Renal cortical epithelial cell (primary cell): ENCODE results near the gene VSTM4. TPM values are rescaled to one million over a fixed set of nuclear protein-coding genes. Genes with fewer than 3 reads are reported as not detected.
A peak's percentile ranks its signal among the peaks of the same experiment; 100 is the strongest.

ENCODE experiments used
- DNase-seq: peaks from one replicate; pipeline ENCODE4 v3.0.0-alpha.2; 2011; ENCODE audit warnings: low read depth
- total RNA-seq: library from RNA; depleted of rRNA; stranded (reverse); fragments of >200 nt; gene quantifications from 2 replicates; pipeline ENCODE4 v1.2.3, GENCODE V29; 2014

Gene VSTM4
- total RNA-seq, 1 donor from 2014 or later = 0.35 TPM

DNA sequence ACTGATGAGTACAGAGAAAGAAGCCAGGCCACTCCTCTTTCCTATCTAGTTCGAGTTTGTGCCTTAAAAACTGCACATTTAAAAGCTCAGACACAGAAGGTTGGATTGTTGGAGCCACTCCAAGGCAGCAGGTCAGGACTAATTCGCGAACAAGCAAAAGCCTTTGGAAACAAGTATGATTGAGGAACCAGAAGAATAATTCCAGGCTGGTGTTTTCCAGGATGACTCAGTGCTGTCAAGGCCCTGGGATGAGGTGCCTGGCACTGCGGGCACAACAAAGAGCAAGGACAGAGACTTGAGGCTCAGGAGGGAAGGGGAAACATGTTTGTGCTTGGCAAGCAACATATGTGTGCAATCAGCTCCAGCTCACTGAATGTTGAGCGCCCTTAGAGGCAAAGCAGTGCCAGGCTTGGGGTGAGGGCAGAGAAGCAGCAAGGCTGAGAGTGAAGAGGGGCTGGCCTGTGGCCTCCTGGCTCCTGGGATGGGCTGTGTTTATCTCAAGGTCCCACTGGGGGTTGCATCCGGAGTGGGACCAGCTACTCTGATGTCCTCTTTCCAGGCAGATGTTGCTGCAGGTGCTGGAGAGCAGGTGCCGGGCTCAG, 44.1 kb downstream of the VSTM4 start:
- peak; percentile 73 for DNase-seq

DNA sequence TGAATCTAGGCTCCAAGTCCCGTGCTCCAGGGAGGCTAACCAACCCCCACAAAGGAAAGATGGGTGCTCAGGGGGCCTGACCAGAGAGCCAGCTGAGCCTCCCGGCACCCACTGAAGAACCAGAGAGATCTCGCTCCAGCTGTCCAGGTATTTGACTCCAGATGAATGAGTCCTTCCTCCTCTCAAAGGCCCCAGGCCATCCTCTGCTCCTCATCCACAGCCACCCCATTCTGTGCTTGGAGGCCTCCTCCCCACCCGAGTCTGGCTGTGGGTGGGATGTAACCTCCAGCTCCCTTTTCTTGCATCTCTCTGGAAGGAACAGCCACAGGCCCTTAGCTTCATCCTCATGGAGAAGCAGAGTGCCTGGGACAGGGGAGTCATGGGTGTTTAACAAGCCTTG, 44.6 kb downstream of the VSTM4 start:
- DNase-seq = no peak

DNA sequence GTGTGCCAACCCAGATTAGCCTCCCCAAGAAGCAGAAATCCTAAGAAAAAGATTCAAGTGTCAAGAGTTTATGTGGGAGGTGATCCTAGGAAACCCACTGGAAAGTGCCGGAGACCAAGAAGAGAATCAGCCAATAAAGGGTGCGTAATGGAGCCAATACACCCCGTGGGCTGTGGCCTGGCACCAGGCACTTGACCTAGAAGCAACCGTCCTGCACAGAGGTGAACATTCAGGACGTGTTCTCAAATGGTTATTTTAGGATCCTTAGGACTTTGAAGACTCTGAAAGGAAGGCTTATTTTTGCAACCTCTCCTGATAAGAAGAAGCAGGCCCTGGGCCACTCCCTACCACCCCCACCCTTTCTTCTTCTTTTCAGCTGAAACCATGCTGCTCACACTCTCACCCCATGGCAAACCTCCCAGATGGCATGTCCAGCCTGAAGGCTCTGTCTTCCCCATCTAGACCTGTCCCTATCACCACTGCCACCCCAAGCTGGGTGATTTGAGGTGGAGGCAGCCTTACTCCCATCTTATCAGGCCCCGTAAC, 46.6 kb downstream of the VSTM4 start:
- DNase-seq = no peak

DNA sequence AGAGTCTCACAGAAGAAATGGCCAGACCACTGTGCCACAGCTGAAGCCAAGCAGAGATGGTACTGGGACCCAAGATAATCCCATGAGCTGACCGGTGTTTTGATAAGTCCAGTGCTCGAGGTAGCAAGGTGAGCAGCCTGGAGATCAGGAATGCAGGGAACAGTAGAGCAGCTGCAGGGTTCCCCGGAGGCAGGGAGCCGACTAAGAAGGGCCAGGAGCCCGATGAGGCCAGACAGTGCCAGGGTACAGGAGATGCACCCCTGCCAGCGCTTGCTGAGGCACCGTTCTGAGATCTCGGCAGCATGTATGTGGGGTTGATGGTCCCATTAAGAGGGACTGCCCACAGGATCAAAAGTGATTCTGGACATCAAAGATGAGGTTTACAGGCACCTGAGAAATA, 47.1 kb downstream of the VSTM4 start:
- DNase-seq = no peak

DNA sequence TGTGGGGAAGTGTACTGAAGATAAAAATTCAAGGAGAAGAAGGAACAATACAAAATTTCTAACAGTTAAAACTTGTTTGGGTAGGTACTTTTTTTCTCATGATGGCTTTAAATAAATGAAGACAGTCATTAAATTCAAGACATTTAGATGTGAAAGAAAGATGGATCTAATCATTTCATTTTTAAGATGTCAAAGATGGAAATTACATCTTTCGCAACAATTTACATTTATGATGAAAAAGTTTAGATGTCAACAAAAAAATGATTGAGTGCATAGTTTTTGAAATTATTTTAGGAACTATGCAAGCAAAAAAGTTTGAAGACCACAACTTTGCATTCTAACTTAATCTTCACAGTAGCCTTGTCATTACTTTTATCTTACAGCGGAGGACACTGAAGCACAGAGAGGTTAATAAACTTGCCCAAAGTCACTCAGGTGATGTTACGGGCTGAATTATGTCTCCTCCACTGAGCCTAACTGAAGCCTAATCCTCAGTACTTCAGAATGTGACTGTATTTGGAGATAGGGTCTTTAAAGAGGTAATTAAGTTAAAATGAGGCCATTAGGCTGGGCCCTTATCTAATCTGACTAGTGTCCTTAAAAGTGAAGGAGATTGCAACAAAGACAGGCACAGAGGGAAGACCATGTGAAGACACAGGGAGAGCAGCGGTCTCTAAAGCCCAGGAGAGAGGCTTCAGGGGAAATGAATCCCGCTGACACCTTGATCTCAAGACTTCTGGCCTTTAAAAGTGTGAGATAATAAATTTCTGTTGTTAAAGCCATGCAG, 48.2 kb downstream of the VSTM4 start:
- no peak for DNase-seq

DNA sequence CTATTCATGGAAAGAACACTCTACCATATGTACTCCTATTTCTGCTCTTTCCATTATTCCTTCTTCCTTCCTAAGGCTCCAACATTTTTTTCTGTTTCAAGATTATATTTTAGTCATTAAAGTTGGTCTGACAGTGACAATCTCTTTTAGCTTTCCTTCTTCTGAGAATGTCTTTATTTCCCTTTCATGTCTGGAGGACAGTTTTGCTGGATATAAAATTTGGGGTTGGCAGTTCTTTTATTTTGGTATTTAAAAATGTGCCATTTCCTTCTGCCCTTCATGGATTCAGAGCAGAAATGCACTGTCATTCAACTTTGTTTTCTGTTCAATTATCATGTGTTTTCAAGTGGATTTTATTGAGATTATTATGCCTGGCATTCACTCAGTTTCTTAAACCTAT, 53.1 kb downstream of the VSTM4 start:
- DNase-seq = no peak

DNA sequence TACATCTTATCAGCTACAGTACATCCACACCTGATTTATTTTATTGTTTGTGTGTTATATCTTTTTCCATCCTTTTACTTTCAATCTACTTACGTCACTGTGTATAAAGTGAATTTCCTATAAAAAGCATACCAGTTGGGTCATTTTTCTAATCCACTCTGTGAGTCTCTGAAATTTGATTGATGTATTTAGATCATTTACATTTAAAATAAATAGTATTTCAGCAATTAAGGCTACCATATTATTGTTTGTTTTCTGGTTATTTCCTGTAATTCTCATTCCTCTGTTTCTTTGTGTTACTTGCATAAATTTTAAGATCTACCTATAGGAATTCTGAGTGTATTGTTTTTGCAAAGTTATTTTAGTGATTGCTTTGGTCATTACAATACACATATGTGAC, 53.7 kb downstream of the VSTM4 start:
- DNase-seq = no peak

DNA sequence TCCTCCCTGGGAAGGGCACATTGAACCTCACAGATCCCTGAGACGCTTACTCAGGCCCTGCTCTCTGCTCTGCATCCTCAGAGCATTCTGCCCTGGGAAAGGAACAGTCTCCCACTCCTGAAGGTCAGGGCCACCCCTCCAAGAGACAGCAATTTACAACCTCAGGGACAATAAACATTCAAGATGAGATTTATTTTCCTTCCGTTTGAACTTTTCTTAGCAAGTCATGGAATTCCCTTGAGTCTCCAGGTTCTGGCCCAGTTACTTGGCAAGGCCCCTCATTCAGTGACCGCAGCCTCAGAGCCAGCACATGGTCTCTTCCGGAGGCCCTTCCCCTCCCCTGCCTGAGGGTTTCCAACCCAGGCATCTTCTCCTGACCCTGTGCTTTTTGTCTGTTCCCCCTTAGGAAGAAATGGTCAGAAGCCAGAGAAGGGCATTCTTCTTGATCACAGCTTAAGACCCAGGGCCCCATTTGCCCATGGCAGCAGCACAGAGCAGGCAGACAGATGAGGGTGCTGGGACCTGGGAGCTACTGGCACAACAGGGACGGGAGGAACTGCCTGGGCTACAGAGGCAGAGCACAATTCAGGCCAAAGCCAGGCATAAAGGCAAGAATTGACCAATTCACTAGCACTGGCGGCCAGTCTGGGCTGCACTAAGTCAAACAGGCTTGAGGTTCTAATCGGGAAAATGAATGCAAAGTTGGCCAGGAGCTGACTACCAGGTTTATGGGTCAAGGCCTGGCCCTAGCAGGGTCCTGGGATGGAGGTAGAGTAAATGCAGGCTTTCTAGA, 56.7 kb downstream of the VSTM4 start:
- no peak for DNase-seq

DNA sequence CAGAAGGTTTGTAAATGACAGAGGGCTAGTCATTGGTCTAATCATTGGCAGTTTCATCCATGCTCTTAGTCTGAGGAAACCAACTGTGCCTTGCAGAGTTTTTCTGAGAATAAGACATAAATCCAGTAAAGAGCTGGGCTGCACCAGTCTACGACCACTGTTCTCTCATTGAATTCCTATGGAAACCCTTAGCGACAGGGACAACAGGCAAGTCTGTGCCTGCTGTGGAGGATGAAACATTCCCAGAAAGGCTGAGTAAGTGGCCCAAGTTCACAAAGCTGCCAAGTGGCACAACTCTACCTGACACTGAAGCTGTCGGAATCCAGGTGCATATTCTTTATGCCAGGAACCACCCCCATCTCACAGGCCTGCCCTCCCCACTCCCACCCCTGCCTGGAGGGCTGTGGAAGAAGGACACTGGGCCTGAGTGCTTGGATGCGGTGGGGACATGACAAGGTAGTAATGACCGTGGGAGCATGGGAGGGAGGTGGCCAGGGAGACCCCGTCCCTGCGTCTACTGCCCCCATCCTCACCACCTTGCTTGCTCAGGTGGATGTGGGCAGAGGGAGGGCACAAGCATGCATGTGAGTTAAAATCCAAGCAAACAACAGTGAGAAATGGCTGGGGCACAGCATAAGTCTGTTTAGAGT, 58.0 kb downstream of the VSTM4 start:
- no peak for DNase-seq

DNA sequence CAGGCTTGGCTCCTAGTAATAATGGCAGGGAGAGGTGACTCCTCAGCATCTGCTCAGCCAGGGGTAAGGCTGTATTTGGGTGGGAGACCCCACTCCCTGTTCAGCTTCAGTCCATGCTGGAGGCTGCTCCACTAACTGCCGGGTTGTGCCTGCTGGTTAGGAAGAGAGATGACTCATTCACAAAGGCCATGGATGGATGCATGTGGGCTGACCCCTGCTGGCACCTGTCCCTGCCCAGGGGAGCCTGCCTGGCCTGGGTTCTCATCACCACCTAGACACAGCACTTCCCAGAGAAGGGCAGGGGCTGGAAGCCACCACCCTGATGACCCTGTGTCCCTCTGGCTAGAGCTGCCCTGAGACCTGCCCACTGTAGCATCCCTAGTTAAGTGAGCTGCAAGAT, 59.0 kb downstream of the VSTM4 start:
- peak; percentile 72 for DNase-seq

DNA sequence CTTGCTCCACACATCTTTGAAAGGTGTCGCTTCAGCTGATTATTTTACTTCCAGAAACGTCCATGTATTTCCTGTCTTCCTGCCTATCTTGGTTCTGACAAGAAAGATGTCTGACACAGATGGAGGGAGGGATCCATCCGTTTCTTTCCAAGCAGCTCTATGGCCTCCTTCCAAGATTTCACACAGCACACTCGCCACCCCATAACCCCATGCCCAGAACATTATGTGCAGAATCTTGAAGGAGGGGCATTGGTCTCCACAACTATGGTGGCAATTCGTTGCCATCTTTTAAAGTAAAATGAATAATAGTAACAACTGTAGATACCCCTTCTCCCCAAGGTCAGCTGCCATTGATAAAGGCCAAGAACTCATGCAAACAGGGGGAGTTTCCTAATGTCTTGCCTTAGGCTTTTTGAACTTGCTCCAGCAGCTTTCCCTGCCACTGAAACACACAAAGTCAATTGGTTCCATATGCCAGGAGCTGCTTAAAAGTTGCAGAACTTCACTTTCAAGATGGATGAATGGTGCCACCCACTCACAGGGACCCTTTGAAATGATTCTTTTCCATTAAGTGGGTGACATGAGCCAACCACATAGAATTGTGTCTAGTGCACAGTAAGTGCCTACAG, 60.0 kb downstream of the VSTM4 start:
- DNase-seq = no peak

DNA sequence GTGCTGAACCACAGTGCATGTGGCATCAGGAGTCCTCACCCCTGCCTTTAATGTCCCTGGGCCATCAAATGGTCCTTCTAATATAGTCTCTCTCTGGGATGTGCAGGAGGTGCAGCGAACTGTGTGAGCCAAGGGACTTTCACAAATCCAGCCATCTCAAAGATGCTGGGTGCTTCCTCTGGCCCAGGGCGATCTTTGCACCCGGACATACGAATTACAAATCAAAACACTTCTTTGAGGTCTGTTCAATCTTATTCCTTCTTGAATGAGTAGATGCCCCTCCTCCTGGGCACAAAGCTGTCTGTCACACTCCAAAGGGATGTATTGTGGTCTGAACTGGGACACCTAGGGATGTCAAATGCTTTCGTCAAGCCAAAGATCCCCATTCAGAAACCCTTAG, 60.6 kb downstream of the VSTM4 start:
- DNase-seq = no peak

DNA sequence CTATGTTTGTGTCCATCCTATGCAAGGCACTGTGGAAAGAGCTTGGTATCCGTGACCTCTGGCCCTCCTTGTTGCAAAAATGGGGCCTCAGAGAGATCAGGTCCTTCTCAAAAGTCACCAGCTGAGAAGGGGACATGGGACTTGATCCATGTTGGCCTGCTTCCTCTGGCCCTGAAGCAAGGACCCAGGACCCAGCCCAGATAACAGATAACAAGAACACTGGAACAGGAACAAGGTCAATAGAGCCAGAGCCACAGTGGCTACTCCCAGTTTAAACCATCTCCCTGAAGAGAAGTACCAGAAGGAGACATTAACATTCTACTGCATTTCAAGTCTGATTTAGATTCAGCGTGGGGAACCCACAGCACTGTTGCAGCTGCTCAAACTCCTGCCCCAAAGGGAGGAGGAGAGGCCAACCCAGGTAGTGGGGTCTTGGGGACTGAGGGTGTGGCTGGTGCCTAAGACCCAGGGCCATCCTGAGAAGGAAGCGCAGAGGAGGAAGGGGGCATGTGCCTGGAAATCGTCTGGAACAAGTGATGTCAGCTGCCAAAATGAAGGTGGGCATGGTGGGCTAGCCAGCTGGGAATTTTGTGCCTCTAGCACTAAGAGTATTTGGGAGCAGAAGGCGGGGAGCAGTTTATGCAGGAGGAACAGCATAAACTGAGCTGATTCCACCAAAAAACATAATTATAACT, 61.2 kb downstream of the VSTM4 start:
- DNase-seq = no peak

DNA sequence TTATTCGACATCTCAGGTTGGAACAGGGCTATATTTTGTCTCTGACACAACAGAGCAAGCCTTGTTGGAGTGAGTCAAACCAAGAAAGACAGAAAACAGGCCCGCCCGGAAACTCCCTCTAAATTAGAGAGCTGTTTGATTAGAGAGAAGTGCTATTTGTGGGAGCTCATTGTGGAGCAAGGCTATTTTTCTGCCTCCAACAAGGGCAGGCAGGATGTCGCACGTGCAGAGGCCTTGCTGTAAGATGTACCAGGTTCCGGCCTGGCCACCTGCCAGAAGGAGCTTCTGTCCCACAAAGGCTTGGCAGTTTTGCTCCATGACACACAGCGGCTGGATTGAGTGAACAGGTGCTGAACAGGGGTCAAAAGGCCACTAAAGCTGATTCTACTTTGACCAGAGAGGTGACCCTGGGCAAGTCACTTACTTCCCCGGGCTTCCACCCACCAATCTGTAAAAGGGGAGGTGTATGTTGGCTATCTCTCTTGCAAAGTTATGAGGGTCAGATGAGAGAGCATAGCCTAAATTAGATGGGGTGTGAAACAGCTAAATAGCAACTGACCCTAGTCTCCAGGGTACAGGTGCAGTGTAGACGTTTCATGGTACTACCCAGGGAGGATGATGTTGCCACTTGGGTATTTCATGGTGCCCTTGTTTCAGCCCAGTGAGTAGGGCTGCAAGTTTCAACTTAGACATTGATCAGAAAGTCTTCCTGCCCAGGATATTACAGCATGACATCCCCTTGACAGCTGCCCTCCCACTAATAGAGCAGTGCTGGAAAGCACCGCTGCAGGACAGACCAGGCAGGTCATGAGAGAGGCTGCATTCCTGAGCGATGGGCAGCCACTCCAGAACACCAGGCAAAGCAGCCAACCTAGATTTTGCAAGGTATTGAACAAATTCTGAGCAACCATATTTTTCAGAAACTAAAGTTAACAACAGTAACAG, 62.0 kb downstream of the VSTM4 start:
- no peak for DNase-seq

DNA sequence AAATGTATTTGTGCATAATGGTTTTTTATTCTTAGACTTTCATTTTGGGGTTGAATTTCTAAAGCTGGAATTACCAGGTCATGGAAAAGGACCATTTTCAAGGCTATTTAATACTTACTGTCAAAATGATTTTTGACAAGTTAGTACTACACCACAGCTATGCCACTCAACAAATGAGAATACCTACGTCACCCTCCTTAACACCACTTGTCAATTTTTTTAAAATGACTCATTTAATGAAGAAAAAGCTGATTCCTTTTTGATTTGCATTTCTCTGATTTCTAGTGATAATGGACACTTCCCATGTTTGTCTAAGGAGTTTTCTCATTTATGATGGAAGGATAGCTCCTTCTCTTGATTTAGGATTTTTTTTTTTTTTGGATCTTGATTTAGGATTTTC, 63.3 kb downstream of the VSTM4 start:
- DNase-seq = no peak

DNA sequence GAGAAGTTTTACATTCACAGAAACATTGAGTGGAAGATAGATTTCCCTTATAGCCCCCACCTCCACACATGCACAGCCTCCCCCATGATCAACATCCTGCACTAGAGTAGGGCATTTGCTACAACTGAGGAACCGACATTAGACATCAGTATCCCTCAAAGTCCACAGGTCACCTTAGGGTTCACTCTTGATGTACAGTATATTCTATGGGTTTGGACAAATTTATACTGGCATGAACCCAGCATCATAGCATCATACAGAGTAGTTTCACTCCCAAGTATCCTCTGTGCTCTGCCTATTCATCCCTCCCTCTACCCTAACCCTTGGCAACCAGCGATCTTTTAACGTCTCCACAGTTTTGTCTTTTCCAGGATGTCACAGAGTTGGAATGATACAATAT, 64.4 kb downstream of the VSTM4 start:
- DNase-seq = no peak

DNA sequence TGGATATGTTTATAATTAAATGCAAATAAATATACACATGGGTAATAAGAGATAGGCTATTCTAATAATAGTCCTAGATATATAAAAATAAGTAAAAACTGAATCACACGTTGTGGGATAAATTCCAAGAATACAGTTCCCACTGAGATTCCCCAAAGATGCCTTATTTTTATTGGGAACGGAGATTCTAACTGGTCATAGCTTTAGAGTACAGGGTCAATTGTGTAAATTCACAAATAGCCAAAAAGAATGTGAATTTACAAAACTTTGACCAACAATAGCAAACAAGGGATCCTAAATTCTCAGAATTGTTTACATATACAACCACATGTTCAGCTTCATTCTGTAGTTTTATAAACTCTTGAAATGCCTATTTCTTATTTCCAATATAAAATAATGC, 65.0 kb downstream of the VSTM4 start:
- no peak for DNase-seq

DNA sequence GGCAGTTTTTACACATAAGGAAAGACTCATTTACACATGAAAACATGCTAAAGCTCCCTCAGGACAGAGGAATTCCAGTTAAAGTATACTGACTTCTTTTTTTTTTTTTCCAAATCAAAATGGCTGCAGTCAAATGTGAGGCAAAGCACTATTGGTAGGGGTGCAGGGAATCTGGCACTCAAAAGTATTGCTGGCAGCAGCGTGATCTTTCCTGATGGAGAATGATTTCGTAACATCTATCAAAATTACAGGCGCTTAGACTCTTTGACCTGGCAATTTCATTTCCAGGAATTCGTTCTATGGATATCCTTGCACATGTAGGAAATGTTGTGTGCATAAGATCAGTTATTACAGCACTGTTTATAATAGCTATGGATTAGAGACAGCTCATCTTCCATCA, 65.7 kb downstream of the VSTM4 start:
- no peak for DNase-seq

DNA sequence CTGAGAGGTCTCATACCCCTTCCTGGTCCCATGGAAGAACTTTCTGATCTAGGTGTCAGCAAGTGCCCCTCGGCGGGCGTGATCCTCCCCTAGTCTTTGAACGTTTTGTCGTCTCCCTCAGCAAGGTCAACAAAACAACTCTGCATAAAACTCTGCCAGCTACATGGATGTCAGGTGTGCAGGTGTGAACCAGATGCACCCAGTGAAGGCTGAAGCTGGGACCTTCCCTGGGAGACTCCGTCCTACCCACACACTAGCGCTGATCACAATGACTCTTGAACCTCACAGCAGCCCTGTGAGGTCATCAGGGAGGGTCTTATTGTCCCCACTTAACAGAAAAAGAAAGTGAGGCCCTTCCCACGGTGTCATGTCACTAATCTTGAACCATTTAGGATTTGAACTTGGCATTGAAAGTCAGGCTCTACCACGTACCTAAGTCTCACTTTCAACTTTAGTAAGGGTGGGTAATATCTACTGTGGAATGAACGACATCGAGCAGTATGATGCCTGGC, 68.1 kb downstream of the VSTM4 start:
- no peak for DNase-seq
